SHP77 (cell line): ENCODE measurements around the gene MACC1.
"Not testable (repeated sequence)": the region's sequence is repeated elsewhere in the genome, so short reads cannot be mapped to it uniquely, and the experiment has no call there.

Experiments used
- DNase-seq, 2 experiments: peaks; one replicate each; lab custom pipeline; 2025; lab: John Stamatoyannopoulos, UW

Gene MACC1

GRCh38 chr7:20128001-20128400 is 89.2 kb downstream of the MACC1 start:
- no peak for DNase-seq

- DNase-seq: not testable (repeated sequence)
These were observed 91.1 kb downstream of the MACC1 start for GRCh38 chr7:20126060-20126459.

DNA sequence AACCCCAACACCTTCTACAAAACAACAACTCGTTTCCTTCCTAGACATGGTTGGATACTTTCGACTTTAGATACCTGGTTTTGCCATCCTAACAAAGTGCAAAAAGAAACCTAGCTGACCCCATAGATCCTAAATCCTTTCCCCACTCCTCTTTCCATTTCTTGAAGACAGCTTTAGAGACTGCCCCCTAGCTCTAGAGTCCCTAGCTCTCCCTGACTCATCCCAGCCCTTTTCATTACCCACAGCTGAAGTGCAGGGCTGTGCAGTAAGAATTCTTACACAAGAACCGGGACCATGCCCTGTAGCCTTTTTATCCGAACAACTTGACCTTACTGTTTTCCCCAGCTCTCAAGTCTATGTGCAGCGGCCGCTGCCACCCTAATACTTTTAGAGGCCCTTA is 93.1 kb downstream of the MACC1 start:
- not testable (repeated sequence) for DNase-seq

- not testable (repeated sequence) for DNase-seq
These were observed 94.4 kb downstream of the MACC1 start for GRCh38 chr7:20122653-20123316.

DNA sequence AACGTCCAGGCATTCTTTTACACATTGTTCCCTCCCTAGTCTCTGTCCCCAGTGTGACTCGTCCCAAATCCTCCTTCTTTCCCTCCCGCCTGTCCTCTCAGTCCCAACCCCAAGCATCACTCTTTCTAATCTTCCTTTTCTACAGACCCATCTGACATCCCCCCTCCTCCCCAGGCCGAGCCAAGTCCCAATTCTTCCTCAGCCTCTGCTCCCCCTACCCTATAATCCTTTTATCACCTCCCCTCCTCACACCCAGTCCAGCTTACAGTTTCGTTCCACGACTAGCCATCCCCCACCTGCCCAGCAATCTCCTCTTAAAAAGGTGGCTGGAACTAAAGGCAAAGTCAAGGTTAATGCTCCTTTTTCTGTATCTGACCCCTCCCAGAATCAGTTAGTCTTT is 95.1 kb downstream of the MACC1 start:
- no peak for DNase-seq

DNA sequence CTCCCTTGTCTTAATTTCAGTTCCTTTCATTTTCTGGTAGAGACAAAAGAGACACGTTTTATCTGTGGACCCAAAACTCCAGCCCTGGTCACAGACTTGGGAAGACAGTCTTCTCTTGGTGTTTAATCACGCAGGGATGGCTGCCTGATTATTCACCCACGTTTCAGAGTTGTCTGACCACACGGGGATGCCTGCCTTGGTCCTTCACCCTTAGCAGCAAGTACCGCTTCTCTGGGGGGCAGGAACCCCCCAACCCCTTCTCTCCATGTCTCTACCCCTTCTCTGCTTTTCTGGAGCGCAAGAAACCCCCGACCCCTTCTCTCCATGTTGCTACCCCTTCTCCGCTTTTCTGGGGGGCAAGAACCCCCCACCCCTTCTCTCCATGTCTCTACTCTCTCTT is 95.8 kb downstream of the MACC1 start:
- no peak for DNase-seq

DNA sequence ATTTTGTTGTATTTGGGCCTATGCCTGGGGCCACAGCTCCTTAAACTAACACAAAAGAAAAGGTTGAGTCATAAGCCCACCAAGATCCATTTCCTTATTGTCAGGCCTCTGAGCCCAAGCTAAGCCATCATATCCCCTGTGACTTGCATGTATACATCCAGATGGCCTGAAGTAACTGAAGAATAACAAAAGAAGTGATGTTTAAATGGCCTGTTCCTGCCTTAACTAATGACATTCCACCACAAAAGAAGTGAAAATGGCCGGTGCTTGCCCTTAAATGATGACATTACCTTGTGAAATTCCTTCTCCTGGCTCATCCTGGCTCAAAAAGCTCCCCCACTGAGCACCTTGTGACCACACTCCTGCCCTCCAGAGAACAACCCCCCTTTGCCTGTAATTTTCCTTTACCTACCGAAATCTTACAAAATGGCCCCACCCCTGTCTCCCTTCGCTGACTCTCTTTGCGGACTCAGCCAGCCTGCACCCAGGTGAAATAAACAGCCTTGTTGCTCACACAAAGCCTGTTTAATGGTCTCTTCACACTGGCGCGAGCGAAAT is 96.5 kb downstream of the MACC1 start:
- DNase-seq: not testable (repeated sequence)

DNA sequence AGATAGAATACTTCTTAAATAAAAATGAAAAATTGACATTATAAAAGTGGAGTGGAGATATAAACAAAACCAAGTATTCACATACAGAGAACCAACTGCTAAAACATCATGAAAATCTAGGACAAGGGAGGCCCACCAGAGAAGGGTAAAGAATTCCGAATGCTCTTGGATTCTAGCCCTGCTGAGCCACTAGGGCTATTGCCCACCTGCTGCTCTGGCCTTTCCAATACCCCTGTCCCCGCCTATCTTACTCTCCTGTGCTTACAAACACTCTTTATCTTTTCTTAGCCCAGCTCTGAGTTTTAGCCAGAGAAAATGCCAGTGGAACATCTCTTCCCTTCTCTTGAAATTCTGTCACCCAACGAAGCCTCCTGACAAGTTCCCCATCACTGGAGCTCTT is 100.3 kb downstream of the MACC1 start:
- no peak for DNase-seq

DNA sequence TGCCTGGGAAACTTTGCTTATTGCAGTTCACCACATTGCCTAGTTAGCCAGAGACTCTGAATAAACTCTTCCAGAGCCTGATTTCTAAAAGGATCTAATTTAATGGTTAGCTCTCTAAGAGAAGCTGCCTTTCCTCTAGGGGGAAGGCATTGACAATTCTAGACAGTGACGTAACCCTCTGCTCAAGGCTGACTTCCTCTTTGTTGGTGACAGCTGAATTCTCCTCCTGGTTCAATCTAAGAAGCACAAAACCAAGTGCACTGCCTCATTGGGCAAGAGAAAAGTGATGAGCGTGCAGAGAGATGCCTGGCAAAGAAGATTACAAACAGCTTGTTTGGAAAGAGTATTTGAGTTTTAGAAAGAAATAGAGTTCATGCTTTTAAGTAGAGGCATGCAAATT is 102.7 kb downstream of the MACC1 start:
- no peak for DNase-seq

- DNase-seq: no peak
These were observed 103.7 kb downstream of the MACC1 start for GRCh38 chr7:20113427-20114027.

- DNase-seq: no peak
These were observed 104.5 kb downstream of the MACC1 start for GRCh38 chr7:20112696-20113095.

GRCh38 chr7:20111821-20112542 is 105.2 kb downstream of the MACC1 start:
- no peak for DNase-seq

DNA sequence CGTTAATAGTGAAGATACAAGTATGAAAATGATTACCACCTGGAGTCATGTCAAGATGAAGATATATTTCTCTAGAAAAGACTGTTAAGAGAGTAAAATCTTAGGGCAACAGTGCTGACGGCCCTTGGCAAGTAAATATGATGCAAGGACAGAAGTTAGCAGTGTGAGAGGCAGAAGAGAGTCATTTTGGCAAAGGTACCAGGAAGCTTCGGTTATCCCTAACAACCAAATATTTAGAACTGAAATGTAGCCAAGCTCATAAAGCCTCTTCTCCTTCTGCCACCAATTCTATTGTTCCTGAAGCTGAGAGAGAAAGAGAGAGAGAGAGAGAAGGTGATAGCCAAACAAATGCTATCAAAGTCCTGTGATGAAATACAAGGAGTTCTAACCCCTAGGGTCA is 109.6 kb downstream of the MACC1 start:
- DNase-seq: no peak

GRCh38 chr7:20104696-20105095 is 112.5 kb downstream of the MACC1 start:
- DNase-seq: no peak

DNA sequence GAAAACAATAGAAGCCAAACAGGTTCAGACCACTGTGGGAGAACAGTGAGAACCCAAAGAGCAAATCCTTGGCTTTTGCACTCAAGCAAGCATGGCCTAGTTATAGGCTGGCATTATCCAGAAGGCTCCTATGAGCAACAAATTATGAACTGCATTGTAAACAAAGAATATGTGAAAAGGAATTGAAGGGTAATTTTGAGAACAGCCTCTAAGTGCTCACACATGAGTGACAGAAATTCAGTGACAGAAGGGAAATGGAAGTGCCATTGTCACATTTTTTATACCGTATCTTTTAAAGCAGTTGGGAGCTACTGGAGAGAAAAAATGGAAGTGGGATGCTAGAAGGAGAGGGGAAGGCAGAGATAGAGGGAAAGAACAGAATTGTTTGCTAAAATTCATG is 114.2 kb downstream of the MACC1 start:
- DNase-seq: no peak

DNA sequence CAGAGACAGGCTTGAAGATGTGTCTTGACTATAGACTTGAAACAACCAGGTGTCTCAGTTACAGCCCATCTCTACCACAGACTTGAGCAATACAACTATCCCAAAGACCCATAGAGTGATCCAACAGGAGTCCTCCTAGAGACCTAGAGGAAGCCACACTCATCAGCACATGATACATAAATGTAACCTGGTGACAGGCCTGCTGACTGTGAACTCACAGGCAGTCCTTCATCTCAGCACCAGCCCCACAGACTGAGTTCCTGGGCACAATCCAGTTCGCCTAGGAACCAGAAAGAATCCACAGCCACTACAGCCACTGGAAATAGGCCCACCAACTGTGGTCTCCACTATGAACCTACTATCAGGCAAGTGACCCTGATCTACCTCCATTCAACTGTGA is 121.3 kb downstream of the MACC1 start:
- no peak for DNase-seq

- DNase-seq: no peak
These were observed 121.7 kb downstream of the MACC1 start for GRCh38 chr7:20095436-20095835.

DNA sequence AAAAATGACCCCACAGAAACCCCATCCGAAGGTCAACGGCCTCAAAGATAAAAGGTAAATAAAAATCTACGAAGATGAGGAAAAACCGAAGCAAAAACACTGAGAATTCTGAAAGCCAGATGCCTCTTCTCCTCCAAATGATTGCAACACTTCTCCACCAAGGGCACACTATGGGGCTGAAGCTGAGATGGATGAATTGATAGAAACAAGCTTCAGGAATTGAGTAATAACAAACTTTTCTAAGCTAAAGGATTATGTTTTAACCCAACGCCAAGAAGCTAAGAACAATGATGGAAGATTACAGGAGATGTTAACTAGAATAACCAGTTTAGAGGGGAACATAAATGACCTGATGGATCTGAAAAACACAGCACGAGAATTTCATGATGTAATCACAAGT is 127.8 kb downstream of the MACC1 start:
- DNase-seq: no peak

GRCh38 chr7:20085086-20085485 is 132.1 kb downstream of the MACC1 start:
- DNase-seq: no peak
